Measurements from ENCODE around the gene PLCB4. TPM values are rescaled to one million over a fixed set of nuclear protein-coding genes. Genes with fewer than 3 reads are reported as not detected.
A peak's percentile ranks its signal among the peaks of the same experiment; 100 is the strongest.

Gene PLCB4
- total RNA-seq, 1 experiment from 2014 or later = 14.9 TPM

- Histone ChIP-seq H3K27me3 (ENCODE audit: insufficient read depth, low read depth) (no peaks in the 10 kb centered on the region), H3K36me3 (ENCODE audit: low read depth) (no peaks in the 10 kb centered on the region), H3K4me3 (no peak overlapping the region), H3K4me2 (no peak overlapping the region), H3K4me1 (replicated peaks; ENCODE audit: insufficient read depth) (no peaks in the 10 kb centered on the region), H3K27ac (no peak overlapping the region), H3K79me2 (ENCODE audit: low read depth) (no peaks in the 10 kb centered on the region), H3K9me3 (ENCODE audit: insufficient read depth, low read depth) (no peaks in the 10 kb centered on the region), H3K9me2 (ENCODE audit: insufficient read depth) (no peaks in the 10 kb centered on the region), H2AFZ (no peak overlapping the region), H3F3A (ENCODE audit: insufficient read depth, low read depth) (no peaks in the 10 kb centered on the region), H4K20me1 (ENCODE audit: insufficient read depth) (no peaks in the 10 kb centered on the region)
- no peak for DNase-seq
- BruUV-seq (replicated peaks) = no TSS peak
- ChIA-PET POLR2A (ENCODE audit: unreplicated experiment) (no interaction called here), CTCF (interaction anchor here (0.6 kb wide), 1 partner anchor 442 kb away, joined by 3 read pairs; no protein-coding TSS in a partner anchor)
- TF ChIP-seq CTCF (conservative IDR thresholded peaks at IDR 0.05) = 0 out of 2 replicates have a peak, but pooled peaks have one; percentile 15
- TF ChIP-seq EZH2 (IDR thresholded peaks at IDR 0.05; ENCODE audit: low read depth) = no peak
- intact Hi-C loops (cut with micrococcal nuclease; ENCODE audit: unreplicated experiment) = no loop called here
Observed at GRCh38 chr20:9172851-9173250, 104.0 kb downstream of the PLCB4 start.

GRCh38 chr20:9177278-9177677 is 108.4 kb downstream of the PLCB4 start:
- no peak for DNase-seq
- BruUV-seq (replicated peaks) = no TSS peak
- H3K4me2 ChIP-seq = no peak overlapping the region

GRCh38 chr20:9179193-9179802 is 110.4 kb downstream of the PLCB4 start:
- DNase-seq = no peak
- H3K27me3 ChIP-seq (ENCODE audit: insufficient read depth, low read depth) = no peaks in the 10 kb centered on the region
- ChIA-PET POLR2A (ENCODE audit: unreplicated experiment) (interaction anchor here (0.7 kb wide), 1 partner anchor 97 kb away, joined by 3 read pairs; no protein-coding TSS in a partner anchor), CTCF (no interaction called here)
- no peaks in the 10 kb centered on the region for H3K36me3 ChIP-seq (ENCODE audit: low read depth)
- no TSS peak for BruUV-seq (replicated peaks)
- TF ChIP-seq EZH2 (IDR thresholded peaks at IDR 0.05; ENCODE audit: low read depth) = no peak
- TF ChIP-seq CTCF (conservative IDR thresholded peaks at IDR 0.05) = no peak
- H3K9me2 ChIP-seq (ENCODE audit: insufficient read depth) = no peaks in the 10 kb centered on the region
- no peaks in the 10 kb centered on the region for H3K79me2 ChIP-seq (ENCODE audit: low read depth)
- H3F3A ChIP-seq (ENCODE audit: insufficient read depth, low read depth) = no peaks in the 10 kb centered on the region
- no peak overlapping the region for H2AFZ ChIP-seq
- H4K20me1 ChIP-seq (ENCODE audit: insufficient read depth) = no peaks in the 10 kb centered on the region
- H3K4me1 ChIP-seq (replicated peaks; ENCODE audit: insufficient read depth) = peaks cover 13% of the 10 kb centered on the region
- H3K27ac ChIP-seq = no peak overlapping the region
- peak overlapping the region; percentile 6 for H3K4me2 ChIP-seq
- H3K9me3 ChIP-seq (ENCODE audit: insufficient read depth, low read depth) = no peaks in the 10 kb centered on the region
- H3K4me3 ChIP-seq = no peak overlapping the region
- intact Hi-C loops (cut with micrococcal nuclease; ENCODE audit: unreplicated experiment) = no loop called here

More at GRCh38 chr20:9177278-9177677, 108.4 kb downstream of the PLCB4 start:
- Histone ChIP-seq H2AFZ (no peak overlapping the region), H3K27ac (no peak overlapping the region), H3K9me3 (ENCODE audit: insufficient read depth, low read depth) (no peaks in the 10 kb centered on the region), H3F3A (ENCODE audit: insufficient read depth, low read depth) (no peaks in the 10 kb centered on the region), H3K4me3 (no peak overlapping the region), H3K4me1 (replicated peaks; ENCODE audit: insufficient read depth) (peaks cover 13% of the 10 kb centered on the region), H3K36me3 (ENCODE audit: low read depth) (no peaks in the 10 kb centered on the region), H4K20me1 (ENCODE audit: insufficient read depth) (no peaks in the 10 kb centered on the region), H3K27me3 (ENCODE audit: insufficient read depth, low read depth) (no peaks in the 10 kb centered on the region), H3K9me2 (ENCODE audit: insufficient read depth) (no peaks in the 10 kb centered on the region), H3K79me2 (ENCODE audit: low read depth) (no peaks in the 10 kb centered on the region)
- TF ChIP-seq CTCF (conservative IDR thresholded peaks at IDR 0.05) = no peak
- no peak for TF ChIP-seq EZH2 (IDR thresholded peaks at IDR 0.05; ENCODE audit: low read depth)
- intact Hi-C loops (cut with micrococcal nuclease; ENCODE audit: unreplicated experiment) = no loop called here
- ChIA-PET CTCF (no interaction called here), POLR2A (ENCODE audit: unreplicated experiment) (no interaction called here)

Data from PC-9 (cell line).